ENCODE results near the gene CCDC12. TPM values are rescaled to one million over a fixed set of nuclear protein-coding genes. Genes with fewer than 3 reads are reported as not detected.
A peak's percentile ranks its signal among the peaks of the same experiment; 100 is the strongest.

CCDC12 gene
- total and polyA plus RNA-seq, 3 experiments from 2014 or later: 56.4 to 114 (median 59.8) TPM

DNA sequence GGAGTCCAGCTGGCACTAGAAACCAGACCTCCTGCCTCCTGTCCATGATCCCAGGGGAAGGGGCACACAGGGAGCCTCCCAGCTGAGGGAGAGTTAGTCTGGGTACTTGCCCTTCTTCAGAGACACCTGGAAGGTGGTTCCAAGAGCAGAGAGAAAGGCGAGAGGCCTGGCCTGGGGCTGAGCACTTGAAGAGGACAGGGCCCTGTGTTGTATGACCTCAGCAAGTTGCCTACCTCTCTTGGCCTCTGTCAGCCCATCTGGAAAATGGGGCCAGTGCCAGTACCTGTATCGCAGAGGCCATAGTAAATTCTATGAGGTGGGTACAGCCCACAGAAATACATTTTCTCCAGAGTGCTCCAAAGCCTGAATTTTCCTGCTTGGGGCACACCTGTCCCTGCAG is 79.5 kb downstream of the CCDC12 start:
- Mint-ChIP-seq H3K27me3 (peaks cover 26 to 44% of the 10 kb centered on the region in 2 donors), H3K4me1 (peaks cover 10 to 25% (median 10%) of the 10 kb centered on the region in 3 donors), H3K9me3 (no peaks in the 10 kb centered on the region), H3K4me3 (no peak overlapping the region), H3K36me3 (no peaks in the 10 kb centered on the region), H3K27ac (no peak overlapping the region)
- H3K27ac ChIP-seq (ENCODE audit: low read depth, low read length): no peak overlapping the region
- H3K4me3 ChIP-seq (ENCODE audit: low read length): no peak overlapping the region
- no peaks in the 10 kb centered on the region for H3K9me3 ChIP-seq (ENCODE audit: low read length)
- H3K4me1 ChIP-seq (ENCODE audit: insufficient read depth, low read length): no peaks in the 10 kb centered on the region
- POLR2A ChIA-PET: no interaction called here
- peak in 1 of 5 donors; percentile 24 for DNase-seq
- CTCF ChIA-PET: interaction anchor here (3.6 kb wide), 1 partner anchor 30 kb away, joined by 18 read pairs; no protein-coding TSS in a partner anchor
- H3K36me3 ChIP-seq (ENCODE audit: insufficient read depth, low read length): no peaks in the 10 kb centered on the region
- peaks cover 8% of the 10 kb centered on the region for H3K27me3 ChIP-seq (ENCODE audit: insufficient read depth, low read length, poor library complexity, severe bottlenecking)

DNA sequence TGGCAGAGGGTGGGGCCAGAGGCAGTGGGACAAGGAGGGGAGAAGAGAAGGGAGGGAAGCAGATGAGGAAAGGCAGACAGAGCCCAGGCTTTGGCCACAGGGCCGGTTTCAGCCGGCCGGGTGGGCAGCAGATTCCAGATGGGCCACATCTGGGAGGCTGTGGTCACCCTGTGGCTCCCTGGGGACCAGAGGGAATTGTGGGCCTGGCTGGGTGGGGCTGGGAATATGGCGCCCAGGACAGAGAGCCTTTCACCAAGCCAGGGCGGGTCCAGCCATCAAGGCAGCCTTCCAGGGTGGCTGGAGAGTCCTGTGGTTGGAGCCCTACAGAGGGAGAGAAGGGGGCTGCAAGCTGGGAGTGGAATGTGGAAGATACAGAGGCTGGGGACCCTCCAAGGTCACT is 80.2 kb downstream of the CCDC12 start:
- H3K4me1 Mint-ChIP-seq: peaks cover 10 to 31% (median 13%) of the 10 kb centered on the region in 3 donors
- POLR2A ChIA-PET: no interaction called here
- H3K9me3 Mint-ChIP-seq: no peaks in the 10 kb centered on the region
- no peaks in the 10 kb centered on the region for H3K4me1 ChIP-seq (ENCODE audit: insufficient read depth, low read length)
- H3K4me3 Mint-ChIP-seq: no peak overlapping the region
- peaks cover 32 to 50% of the 10 kb centered on the region in 2 donors for H3K27me3 Mint-ChIP-seq
- peak in 1 of 5 donors; percentile 25 for DNase-seq
- H3K4me3 ChIP-seq (ENCODE audit: low read length): no peak overlapping the region
- H3K9me3 ChIP-seq (ENCODE audit: low read length): no peaks in the 10 kb centered on the region
- H3K36me3 ChIP-seq (ENCODE audit: insufficient read depth, low read length): no peaks in the 10 kb centered on the region
- CTCF ChIA-PET: interaction anchor here (1.0 to 3.6 kb wide), 8 partner anchors 10 to 194 kb away, joined by 3 to 18 read pairs (median 8); partner anchors contain the start of gene NBEAL2
- no peak overlapping the region for H3K27ac ChIP-seq (ENCODE audit: low read depth, low read length)
- H3K27me3 ChIP-seq (ENCODE audit: insufficient read depth, low read length, poor library complexity, severe bottlenecking): peaks cover 13% of the 10 kb centered on the region
- H3K27ac Mint-ChIP-seq: no peak overlapping the region
- H3K36me3 Mint-ChIP-seq: no peaks in the 10 kb centered on the region

DNA sequence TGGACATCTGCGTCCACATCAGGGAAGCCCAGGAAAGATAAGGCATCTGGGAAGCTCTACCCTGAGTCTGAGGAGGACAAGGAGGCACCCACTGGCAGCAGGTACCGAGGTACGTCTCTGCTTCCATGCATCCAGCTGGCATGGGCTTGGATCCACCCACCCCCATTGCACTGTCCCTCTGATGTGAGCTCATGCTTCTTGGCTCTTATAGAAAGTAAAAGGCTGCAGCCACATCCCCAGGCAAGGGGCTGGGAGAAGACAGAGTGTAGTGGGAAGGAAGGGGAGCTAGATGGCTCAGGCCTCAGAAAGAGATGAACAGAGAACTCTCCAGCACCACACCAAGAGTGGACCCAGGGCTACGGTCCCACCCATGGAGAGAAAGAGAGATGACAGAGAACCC is 80.8 kb downstream of the CCDC12 start:
- no peaks in the 10 kb centered on the region for H3K4me1 ChIP-seq (ENCODE audit: insufficient read depth, low read length)
- Mint-ChIP-seq H3K4me3 (no peak overlapping the region), H3K9me3 (no peaks in the 10 kb centered on the region), H3K36me3 (no peaks in the 10 kb centered on the region), H3K27ac (no peak overlapping the region), H3K27me3 (peaks cover 38 to 56% of the 10 kb centered on the region in 2 donors), H3K4me1 (peaks cover 10 to 32% (median 14%) of the 10 kb centered on the region in 3 donors)
- H3K4me3 ChIP-seq (ENCODE audit: low read length): no peak overlapping the region
- H3K27me3 ChIP-seq (ENCODE audit: insufficient read depth, low read length, poor library complexity, severe bottlenecking): peaks cover 17% of the 10 kb centered on the region
- POLR2A ChIA-PET: no interaction called here
- no peak for DNase-seq
- no peaks in the 10 kb centered on the region for H3K9me3 ChIP-seq (ENCODE audit: low read length)
- CTCF ChIA-PET: interaction anchor here (1.0 to 3.6 kb wide), 15 partner anchors 9 to 197 kb away, joined by 3 to 18 read pairs (median 6); partner anchors contain the start of genes MYL3 and NBEAL2
- H3K36me3 ChIP-seq (ENCODE audit: insufficient read depth, low read length): no peaks in the 10 kb centered on the region
- H3K27ac ChIP-seq (ENCODE audit: low read depth, low read length): no peak overlapping the region

DNA sequence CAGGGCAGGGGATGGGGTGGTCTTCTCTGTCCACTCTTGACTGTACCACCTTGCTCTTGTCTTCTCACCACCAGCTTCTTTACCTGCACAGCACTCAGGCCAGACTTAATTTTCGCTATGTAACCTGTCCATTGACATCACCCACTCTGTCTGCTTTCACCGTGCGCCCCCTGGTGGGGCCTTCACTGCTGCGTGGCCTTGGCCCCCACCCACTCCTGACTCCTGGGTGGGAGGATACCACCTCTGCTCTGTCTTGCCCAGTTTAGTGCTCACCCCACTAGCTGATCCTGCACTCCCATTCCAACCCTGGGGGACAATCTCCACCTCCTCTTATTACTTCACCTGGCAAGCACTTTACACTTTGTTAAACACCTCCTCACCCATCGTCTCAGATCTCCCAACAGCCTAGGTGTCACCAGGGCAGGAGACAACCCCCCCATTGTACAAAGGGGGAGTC is 81.3 kb downstream of the CCDC12 start:
- Mint-ChIP-seq H3K27ac (peak overlapping the region in 1 of 8 donors; percentile 48), H3K4me3 (peak overlapping the region in 1 of 7 donors; percentile 53), H3K9me3 (no peaks in the 10 kb centered on the region), H3K27me3 (peaks cover 39 to 59% of the 10 kb centered on the region in 2 donors), H3K4me1 (peaks cover 10 to 32% (median 14%) of the 10 kb centered on the region in 3 donors), H3K36me3 (no peaks in the 10 kb centered on the region)
- ChIA-PET POLR2A (no interaction called here), CTCF (interaction anchor here (0.6 to 3.6 kb wide), 23 partner anchors 9 to 407 kb away, joined by 3 to 18 read pairs (median 4); partner anchors contain the start of genes MYL3, NBEAL2 and PTH1R)
- DNase-seq: peak; percentile 59 to 83 (median 71)
- Histone ChIP-seq H3K9me3 (ENCODE audit: low read length) (no peaks in the 10 kb centered on the region), H3K27me3 (ENCODE audit: insufficient read depth, low read length, poor library complexity, severe bottlenecking) (peaks cover 20% of the 10 kb centered on the region), H3K27ac (ENCODE audit: low read depth, low read length) (no peak overlapping the region), H3K4me3 (ENCODE audit: low read length) (no peak overlapping the region), H3K36me3 (ENCODE audit: insufficient read depth, low read length) (no peaks in the 10 kb centered on the region), H3K4me1 (ENCODE audit: insufficient read depth, low read length) (no peaks in the 10 kb centered on the region)

DNA sequence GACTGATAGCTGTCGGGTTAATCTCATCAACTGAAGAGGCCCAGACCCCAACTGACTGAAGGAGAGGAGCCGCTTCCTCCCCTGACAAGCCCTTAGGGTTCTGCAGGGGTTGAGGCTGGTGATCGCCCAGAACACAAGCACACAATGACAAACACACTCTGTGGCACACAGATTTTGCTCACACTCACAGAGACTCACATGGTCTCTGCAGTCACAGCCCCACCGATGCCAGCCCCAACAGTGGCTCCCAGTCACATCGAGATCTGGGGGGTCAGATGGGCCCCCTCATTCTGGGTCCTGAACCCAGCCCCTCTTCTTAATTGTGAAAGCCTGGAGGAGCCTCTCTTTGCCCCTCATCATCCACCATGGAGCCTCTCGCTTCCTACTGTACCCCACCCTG is 82.3 kb downstream of the CCDC12 start:
- Histone ChIP-seq H3K4me3 (ENCODE audit: low read length) (no peak overlapping the region), H3K9me3 (ENCODE audit: low read length) (no peaks in the 10 kb centered on the region), H3K36me3 (ENCODE audit: insufficient read depth, low read length) (no peaks in the 10 kb centered on the region), H3K4me1 (ENCODE audit: insufficient read depth, low read length) (no peaks in the 10 kb centered on the region), H3K27me3 (ENCODE audit: insufficient read depth, low read length, poor library complexity, severe bottlenecking) (peaks cover 20% of the 10 kb centered on the region), H3K27ac (ENCODE audit: low read depth, low read length) (no peak overlapping the region)
- H3K4me1 Mint-ChIP-seq: peaks cover 10 to 32% (median 14%) of the 10 kb centered on the region in 3 donors
- peak overlapping the region in 1 of 7 donors; percentile 44 for H3K4me3 Mint-ChIP-seq
- peaks cover 37 to 62% of the 10 kb centered on the region in 2 donors for H3K27me3 Mint-ChIP-seq
- no peak overlapping the region for H3K27ac Mint-ChIP-seq
- no peak for DNase-seq
- ChIA-PET POLR2A (no interaction called here), CTCF (interaction anchor here (1.0 to 3.6 kb wide), 12 partner anchors 9 to 406 kb away, joined by 3 to 18 read pairs (median 5); partner anchors contain the start of gene PTH1R)
- H3K9me3 Mint-ChIP-seq: no peaks in the 10 kb centered on the region
- H3K36me3 Mint-ChIP-seq: no peaks in the 10 kb centered on the region

DNA sequence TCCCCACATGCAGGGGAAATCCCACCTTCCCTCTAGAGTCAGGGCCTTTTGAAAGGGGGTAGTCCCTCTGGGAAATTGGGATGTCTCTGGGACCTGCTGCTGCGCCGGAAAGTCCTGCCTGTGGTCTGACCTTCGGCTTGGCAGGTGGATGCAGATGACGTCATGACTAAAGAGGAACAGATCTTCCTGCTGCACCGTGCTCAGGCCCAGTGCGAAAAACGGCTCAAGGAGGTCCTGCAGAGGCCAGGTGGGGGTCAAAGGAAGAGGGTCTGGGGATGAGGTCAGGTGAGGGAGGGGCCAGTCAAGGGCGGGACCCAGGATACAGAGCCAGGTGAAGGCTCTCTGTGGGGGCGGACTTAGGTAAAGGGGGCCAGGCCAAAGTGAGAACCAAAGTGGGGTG is 82.8 kb downstream of the CCDC12 start:
- Histone ChIP-seq H3K27ac (ENCODE audit: low read depth, low read length) (no peak overlapping the region), H3K27me3 (ENCODE audit: insufficient read depth, low read length, poor library complexity, severe bottlenecking) (peaks cover 20% of the 10 kb centered on the region), H3K4me3 (ENCODE audit: low read length) (no peak overlapping the region), H3K4me1 (ENCODE audit: insufficient read depth, low read length) (no peaks in the 10 kb centered on the region), H3K36me3 (ENCODE audit: insufficient read depth, low read length) (no peaks in the 10 kb centered on the region), H3K9me3 (ENCODE audit: low read length) (no peaks in the 10 kb centered on the region)
- no peak for DNase-seq
- POLR2A ChIA-PET: no interaction called here
- CTCF ChIA-PET: interaction anchor here (1.3 to 3.6 kb wide), 4 partner anchors 8 to 188 kb away, joined by 3 to 18 read pairs (median 6); no protein-coding TSS in a partner anchor
- Mint-ChIP-seq H3K36me3 (no peaks in the 10 kb centered on the region), H3K4me1 (peaks cover 6 to 28% (median 12%) of the 10 kb centered on the region in 3 donors), H3K27ac (no peak overlapping the region), H3K27me3 (peaks cover 34 to 60% of the 10 kb centered on the region in 2 donors), H3K4me3 (no peak overlapping the region), H3K9me3 (no peaks in the 10 kb centered on the region)

DNA sequence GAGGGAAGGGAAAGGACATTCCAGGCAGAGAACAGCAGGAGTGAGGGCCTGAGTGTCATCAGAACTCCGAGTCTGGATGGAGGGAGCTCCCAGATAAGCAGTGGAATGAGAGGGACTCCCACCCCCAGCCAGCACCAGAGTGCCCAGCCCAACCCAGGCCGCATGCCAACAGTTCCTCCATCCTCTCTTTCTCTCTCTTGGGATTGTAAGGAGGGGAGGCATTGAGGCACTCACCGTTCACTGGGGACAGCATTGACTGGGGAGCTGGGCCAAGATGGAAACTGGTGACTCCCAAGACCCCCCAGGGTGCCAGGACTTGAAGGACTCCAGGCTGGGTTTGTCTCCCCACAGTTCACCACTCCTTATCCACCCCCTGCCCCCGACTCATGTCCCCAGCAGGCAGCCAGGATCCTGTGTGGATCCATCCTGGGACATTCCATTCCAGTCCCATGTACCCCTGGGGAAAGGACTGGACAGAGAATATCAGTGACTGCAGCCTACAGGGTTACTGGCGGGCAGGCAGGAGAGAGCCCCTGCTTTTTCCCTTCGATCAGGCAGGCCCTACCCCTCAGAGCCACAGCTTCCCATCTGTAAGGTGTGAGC is 83.3 kb downstream of the CCDC12 start:
- H3K27me3 ChIP-seq (ENCODE audit: insufficient read depth, low read length, poor library complexity, severe bottlenecking): peaks cover 20% of the 10 kb centered on the region

More for the DNA sequence above, 83.3 kb downstream of the CCDC12 start:
- ChIA-PET CTCF (interaction anchor here (2.0 to 2.9 kb wide), 2 partner anchors 16 to 187 kb away, joined by 4 to 9 read pairs; no protein-coding TSS in a partner anchor), POLR2A (no interaction called here)
- H3K4me1 Mint-ChIP-seq: peaks cover 5 to 24% (median 12%) of the 10 kb centered on the region in 3 donors
- H3K36me3 Mint-ChIP-seq: no peaks in the 10 kb centered on the region
- no peak overlapping the region for H3K4me3 Mint-ChIP-seq
- Histone ChIP-seq H3K27ac (ENCODE audit: low read depth, low read length) (no peak overlapping the region), H3K9me3 (ENCODE audit: low read length) (no peaks in the 10 kb centered on the region), H3K36me3 (ENCODE audit: insufficient read depth, low read length) (no peaks in the 10 kb centered on the region), H3K4me3 (ENCODE audit: low read length) (no peak overlapping the region), H3K4me1 (ENCODE audit: insufficient read depth, low read length) (no peaks in the 10 kb centered on the region)
- no peak overlapping the region for H3K27ac Mint-ChIP-seq
- H3K9me3 Mint-ChIP-seq: no peaks in the 10 kb centered on the region
- no peak for DNase-seq
- H3K27me3 Mint-ChIP-seq: peaks cover 36 to 56% of the 10 kb centered on the region in 2 donors

Data from CD8-positive, alpha-beta memory T cell (primary cell).